ENCODE results near the gene NLRC3.

GRCh38 chr16:3554351-3554928 is 22.8 kb downstream of the NLRC3 start:
- TF ChIP-seq CTCF (IDR thresholded peaks at IDR 0.05) (no peak), POLR2A (IDR thresholded peaks at IDR 0.05) (no peak)
